GM19395 (cell line): ENCODE measurements around the gene SUN3.
A peak's percentile ranks its signal among the peaks of the same experiment; 100 is the strongest.

ENCODE experiments used
- ATAC-seq: cut with Tn5 transposase; IDR thresholded peaks from one replicate; pipeline ENCODE4 v1.9.1; 2021; ENCODE audit warnings: mild to moderate bottlenecking, moderate library complexity; ENCODE audit not compliant: unreplicated experiment

SUN3 gene

GRCh38 chr7:47979832-47980181 lies 49.1 kb downstream of the SUN3 start:
- ATAC-seq = no peak

- peak; percentile 97 for ATAC-seq
Measured at GRCh38 chr7:47979145-47979831, 49.6 kb downstream of the SUN3 start, which contains the start of gene HUS1. TSS of gene HUS1 (minus strand) at chr7:47979615. CDS start at chr7:47979519, 96 bp downstream.

- no peak for ATAC-seq
Measured at GRCh38 chr7:47978790-47979144, 50.1 kb downstream of the SUN3 start.

- ATAC-seq = no peak
Measured at GRCh38 chr7:47973739-47974138, 55.2 kb downstream of the SUN3 start.

GRCh38 chr7:47970761-47971160 lies 58.1 kb downstream of the SUN3 start:
- no peak for ATAC-seq

GRCh38 chr7:47968847-47969774 lies 59.8 kb downstream of the SUN3 start:
- peak; percentile 93 for ATAC-seq

GRCh38 chr7:47967708-47968107 lies 61.2 kb downstream of the SUN3 start:
- ATAC-seq = no peak

GRCh38 chr7:47967123-47967522 lies 61.8 kb downstream of the SUN3 start:
- no peak for ATAC-seq

- ATAC-seq = no peak
Measured at GRCh38 chr7:47965456-47965855, 63.5 kb downstream of the SUN3 start.

- ATAC-seq = no peak
Measured at GRCh38 chr7:47962262-47962661, 66.6 kb downstream of the SUN3 start.

- no peak for ATAC-seq
Measured at GRCh38 chr7:47957156-47957555, 71.8 kb downstream of the SUN3 start.

- ATAC-seq = no peak
Measured at GRCh38 chr7:47956220-47956619, 72.7 kb downstream of the SUN3 start.

- peak; percentile 54 for ATAC-seq
Measured at GRCh38 chr7:47954231-47954911, 74.5 kb downstream of the SUN3 start.

- ATAC-seq = peak; percentile 75
Measured at GRCh38 chr7:47953822-47954221, 75.1 kb downstream of the SUN3 start.

- no peak for ATAC-seq
Measured at GRCh38 chr7:47952224-47952623, 76.7 kb downstream of the SUN3 start.

GRCh38 chr7:47951374-47951773 lies 77.5 kb downstream of the SUN3 start:
- no peak for ATAC-seq

- no peak for ATAC-seq
Measured at GRCh38 chr7:47950714-47951113, 78.2 kb downstream of the SUN3 start.

- ATAC-seq = no peak
Measured at GRCh38 chr7:47949703-47950102, 79.2 kb downstream of the SUN3 start.

- ATAC-seq = no peak
Measured at GRCh38 chr7:47948141-47948790, 80.6 kb downstream of the SUN3 start, which contains the start of gene PKD1L1. TSS of gene PKD1L1 (minus strand) at chr7:47948466. CDS start at chr7:47948440, 26 bp downstream.

- no peak for ATAC-seq
Measured at GRCh38 chr7:47947355-47947749, 81.6 kb downstream of the SUN3 start.
